ENCODE measurements around the gene IMPDH1.

Gene IMPDH1

GRCh38 chr7:128424686-128425275, 15.0 kb upstream of the IMPDH1 start:
- TF ChIP-seq SNAI2 (CRISPR knock-in tag; IDR thresholded peaks at IDR 0.05), result no peak
- TF ChIP-seq RARB (CRISPR knock-in tag; IDR thresholded peaks at IDR 0.05), result no peak
- TF ChIP-seq TCF4 (CRISPR knock-in tag; IDR thresholded peaks at IDR 0.05; ENCODE audit: borderline replicate concordance), result no peak
- TF ChIP-seq, protein P1, sequence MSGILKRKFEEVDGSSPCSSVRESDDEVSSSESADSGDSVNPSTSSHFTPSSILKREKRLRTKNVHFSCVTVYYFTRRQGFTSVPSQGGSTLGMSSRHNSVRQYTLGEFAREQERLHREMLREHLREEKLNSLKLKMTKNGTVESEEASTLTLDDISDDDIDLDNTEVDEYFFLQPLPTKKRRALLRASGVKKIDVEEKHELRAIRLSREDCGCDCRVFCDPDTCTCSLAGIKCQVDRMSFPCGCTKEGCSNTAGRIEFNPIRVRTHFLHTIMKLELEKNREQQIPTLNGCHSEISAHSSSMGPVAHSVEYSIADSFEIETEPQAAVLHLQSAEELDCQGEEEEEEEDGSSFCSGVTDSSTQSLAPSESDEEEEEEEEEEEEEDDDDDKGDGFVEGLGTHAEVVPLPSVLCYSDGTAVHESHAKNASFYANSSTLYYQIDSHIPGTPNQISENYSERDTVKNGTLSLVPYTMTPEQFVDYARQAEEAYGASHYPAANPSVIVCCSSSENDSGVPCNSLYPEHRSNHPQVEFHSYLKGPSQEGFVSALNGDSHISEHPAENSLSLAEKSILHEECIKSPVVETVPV (CRISPR knock-in tag; IDR thresholded peaks at IDR 0.05), result no peak
- TF ChIP-seq POU6F1 (CRISPR knock-in tag; IDR thresholded peaks at IDR 0.05; ENCODE audit: borderline replicate concordance, low read depth), result no peak
- TF ChIP-seq ZFP30 (CRISPR knock-in tag; IDR thresholded peaks at IDR 0.05), result no peak
- TF ChIP-seq TOX (CRISPR knock-in tag; IDR thresholded peaks at IDR 0.05; ENCODE audit: borderline replicate concordance), result no peak
- no peak for TF ChIP-seq ZNF565 (CRISPR knock-in tag; conservative IDR thresholded peaks at IDR 0.05; ENCODE audit: low read depth)
- no peak for TF ChIP-seq BACH2 (CRISPR knock-in tag; IDR thresholded peaks at IDR 0.05; ENCODE audit: borderline replicate concordance)
- TF ChIP-seq ARNTL (CRISPR knock-in tag; IDR thresholded peaks at IDR 0.05; ENCODE audit: borderline replicate concordance, low read depth), result no peak
- TF ChIP-seq, protein P2, sequence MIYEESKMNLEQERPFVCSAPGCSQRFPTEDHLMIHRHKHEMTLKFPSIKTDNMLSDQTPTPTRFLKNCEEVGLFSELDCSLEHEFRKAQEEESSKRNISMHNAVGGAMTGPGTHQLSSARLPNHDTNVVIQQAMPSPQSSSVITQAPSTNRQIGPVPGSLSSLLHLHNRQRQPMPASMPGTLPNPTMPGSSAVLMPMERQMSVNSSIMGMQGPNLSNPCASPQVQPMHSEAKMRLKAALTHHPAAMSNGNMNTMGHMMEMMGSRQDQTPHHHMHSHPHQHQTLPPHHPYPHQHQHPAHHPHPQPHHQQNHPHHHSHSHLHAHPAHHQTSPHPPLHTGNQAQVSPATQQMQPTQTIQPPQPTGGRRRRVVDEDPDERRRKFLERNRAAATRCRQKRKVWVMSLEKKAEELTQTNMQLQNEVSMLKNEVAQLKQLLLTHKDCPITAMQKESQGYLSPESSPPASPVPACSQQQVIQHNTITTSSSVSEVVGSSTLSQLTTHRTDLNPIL (CRISPR knock-in tag; IDR thresholded peaks at IDR 0.05; ENCODE audit: low read depth), result no peak
- no peak for ATAC-seq

- no peak for ATAC-seq
- TF ChIP-seq POU6F1 (CRISPR knock-in tag; IDR thresholded peaks at IDR 0.05; ENCODE audit: borderline replicate concordance, low read depth) (no peak), ZC3H10 (CRISPR knock-in tag; IDR thresholded peaks at IDR 0.05) (no peak), ZNF8 (CRISPR knock-in tag; IDR thresholded peaks at IDR 0.05) (no peak), PATZ1 (CRISPR knock-in tag; IDR thresholded peaks at IDR 0.05; ENCODE audit: borderline replicate concordance) (no peak), BACH2 (CRISPR knock-in tag; IDR thresholded peaks at IDR 0.05; ENCODE audit: borderline replicate concordance) (no peak), TCF4 (CRISPR knock-in tag; IDR thresholded peaks at IDR 0.05; ENCODE audit: borderline replicate concordance) (no peak), ZNF565 (CRISPR knock-in tag; conservative IDR thresholded peaks at IDR 0.05; ENCODE audit: low read depth) (no peak), RARB (CRISPR knock-in tag; IDR thresholded peaks at IDR 0.05) (no peak), TOX (CRISPR knock-in tag; IDR thresholded peaks at IDR 0.05; ENCODE audit: borderline replicate concordance) (no peak), ZFP30 (CRISPR knock-in tag; IDR thresholded peaks at IDR 0.05) (no peak), TSHZ2 (CRISPR knock-in tag; IDR thresholded peaks at IDR 0.05) (no peak), CSDC2 (CRISPR knock-in tag; IDR thresholded peaks at IDR 0.05) (no peak), OSR1 (CRISPR knock-in tag; IDR thresholded peaks at IDR 0.05) (no peak), ARNTL (CRISPR knock-in tag; IDR thresholded peaks at IDR 0.05; ENCODE audit: borderline replicate concordance, low read depth) (no peak), PPARA (CRISPR knock-in tag; IDR thresholded peaks at IDR 0.05; ENCODE audit: borderline replicate concordance) (no peak)
- TF ChIP-seq, protein P1 (CRISPR knock-in tag; IDR thresholded peaks at IDR 0.05), result no peak
- TF ChIP-seq, protein P2 (CRISPR knock-in tag; IDR thresholded peaks at IDR 0.05; ENCODE audit: low read depth), result no peak
These were observed 13.1 kb upstream of the IMPDH1 start for GRCh38 chr7:128422842-128423241.

All from SK-N-SH treated with all-trans-retinoic acid at 6 μM for 48 hours (cell line).